Colonic mucosa (tissue), 4 donors: ENCODE results near the gene TSPAN11. TPM values are rescaled to one million over a fixed set of nuclear protein-coding genes. Genes with fewer than 3 reads are reported as not detected.
"Not testable (repeated sequence)": the region's sequence is repeated elsewhere in the genome, so short reads cannot be mapped to it uniquely, and the experiment has no call there.

ENCODE experiments used
- DNase-seq: peaks from one replicate; pipeline ENCODE4 v3.0.0-alpha.2; 2020
- H3K27ac ChIP-seq: fragments of 200-600 bp; one replicate; pipeline ENCODE4 v1.8.0; 2021
- H3K27me3 ChIP-seq: fragments of 200-600 bp; one replicate; pipeline ENCODE4 v1.8.0; 2021
- H3K36me3 ChIP-seq: fragments of 200-600 bp; one replicate; pipeline ENCODE4 v1.8.0; 2021
- H3K4me1 ChIP-seq: fragments of 200-600 bp; one replicate; pipeline ENCODE4 v1.8.0; 2021; ENCODE audit warnings: mild to moderate bottlenecking
- H3K4me3 ChIP-seq: fragments of 200-600 bp; one replicate; pipeline ENCODE4 v1.8.0; 2021
- H3K9ac ChIP-seq, 2 donors: one replicate each; pipeline ENCODE4 v1.7.0; 2013; ENCODE audit warnings: control low read depth in 2 of 2, low read depth in 2 of 2, low read length in 2 of 2
- H3K9me3 ChIP-seq: fragments of 200-600 bp; one replicate; pipeline ENCODE4 v1.8.0; 2021
- CTCF ChIP-seq: fragments of 200-600 bp; IDR thresholded peaks from one replicate; pipeline ENCODE4 v1.8.0; 2022; ENCODE audit warnings: antibody characterized with exemption, mild to moderate bottlenecking
- intact Hi-C: fragments of 100-400 bp; cut with DNase I; formaldehyde crosslinking; loops from one replicate; pipeline ENCODE4 v1.14.1; 2022
- total RNA-seq, 2 donors: library from RNA; stranded (reverse); fragmentation: NEBNext Ultra II Directional in 1 of 2; extraction: Animal tissue kit (Norgen Biotek cat#: 25700) in 1 of 2; gene quantifications; one replicate each; pipeline ENCODE4 v1.2.1, GENCODE V29; 2021
- donor health status: healthy.
- donor health status: DM: no; HTN: no; CAD: no.
- donor health status: DM: no; HTN: no; CAD: no.

The TSPAN11 gene
- total RNA-seq, 2 donors from 2014 or later: 1.3 to 8.2 TPM

DNA sequence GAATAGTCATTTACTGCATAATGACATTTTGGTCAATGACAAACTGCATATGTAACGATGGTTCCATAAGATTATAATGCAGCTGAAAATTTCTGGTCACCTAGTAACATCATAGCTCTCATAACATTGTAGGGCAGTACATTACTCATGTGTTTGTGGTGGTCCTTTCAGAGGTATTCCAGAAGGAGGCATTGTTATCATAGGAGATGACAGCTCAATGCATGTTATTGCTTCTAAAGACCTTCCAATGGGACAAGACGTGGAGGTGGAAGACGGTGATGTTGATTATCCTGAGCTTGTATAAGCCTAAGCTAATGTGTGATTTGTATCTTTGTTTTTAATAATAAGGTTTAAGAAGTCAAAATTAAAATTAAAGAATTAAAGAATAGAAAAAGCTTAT lies 43.8 kb upstream of the TSPAN11 start:
- no peaks in the 10 kb centered on the region for H3K4me1 ChIP-seq
- H3K4me3 ChIP-seq: no peak overlapping the region
- DNase-seq: no peak
- H3K27me3 ChIP-seq: no peaks in the 10 kb centered on the region
- H3K36me3 ChIP-seq: no peaks in the 10 kb centered on the region
- intact Hi-C loops: no loop called here
- H3K27ac ChIP-seq: no peak overlapping the region
- no peaks in the 10 kb centered on the region for H3K9me3 ChIP-seq
- no peak overlapping the region for H3K9ac ChIP-seq
- no peak for TF ChIP-seq CTCF

GRCh38 chr12:30884799-30885198 lies 41.7 kb upstream of the TSPAN11 start:
- no peaks in the 10 kb centered on the region for H3K9me3 ChIP-seq
- H3K27ac ChIP-seq: no peak overlapping the region
- no peak overlapping the region for H3K9ac ChIP-seq
- no peaks in the 10 kb centered on the region for H3K4me1 ChIP-seq
- no peaks in the 10 kb centered on the region for H3K27me3 ChIP-seq
- no peak for TF ChIP-seq CTCF
- H3K36me3 ChIP-seq: no peaks in the 10 kb centered on the region
- intact Hi-C loops: no loop called here
- DNase-seq: no peak
- no peak overlapping the region for H3K4me3 ChIP-seq

GRCh38 chr12:30885321-30885720 lies 41.2 kb upstream of the TSPAN11 start:
- no peaks in the 10 kb centered on the region for H3K36me3 ChIP-seq
- no peaks in the 10 kb centered on the region for H3K27me3 ChIP-seq
- no peak overlapping the region for H3K4me3 ChIP-seq
- H3K9me3 ChIP-seq: no peaks in the 10 kb centered on the region
- H3K4me1 ChIP-seq: no peaks in the 10 kb centered on the region
- no peak overlapping the region for H3K27ac ChIP-seq
- no peak for TF ChIP-seq CTCF
- intact Hi-C loops: no loop called here
- no peak overlapping the region for H3K9ac ChIP-seq
- no peak for DNase-seq

GRCh38 chr12:30887226-30887625 lies 39.3 kb upstream of the TSPAN11 start:
- Histone ChIP-seq H3K4me3 (no peak overlapping the region), H3K9ac (no peak overlapping the region), H3K27ac (no peak overlapping the region), H3K9me3 (no peaks in the 10 kb centered on the region), H3K27me3 (no peaks in the 10 kb centered on the region), H3K36me3 (no peaks in the 10 kb centered on the region), H3K4me1 (no peaks in the 10 kb centered on the region)
- TF ChIP-seq CTCF: no peak
- intact Hi-C loops: no loop called here
- no peak for DNase-seq

- Histone ChIP-seq H3K36me3 (no peaks in the 10 kb centered on the region), H3K27me3 (no peaks in the 10 kb centered on the region), H3K9ac (no peak overlapping the region), H3K27ac (no peak overlapping the region), H3K4me1 (no peaks in the 10 kb centered on the region), H3K4me3 (no peak overlapping the region), H3K9me3 (no peaks in the 10 kb centered on the region)
- TF ChIP-seq CTCF: no peak
- DNase-seq: no peak
- intact Hi-C loops: no loop called here
Measured at GRCh38 chr12:30888241-30888640, 38.3 kb upstream of the TSPAN11 start.

- H3K4me1 ChIP-seq, H3K27me3 ChIP-seq, H3K9ac ChIP-seq, H3K4me3 ChIP-seq, intact Hi-C loops, H3K9me3 ChIP-seq, H3K36me3 ChIP-seq, DNase-seq, H3K27ac ChIP-seq: not testable (repeated sequence)
Measured at GRCh38 chr12:30894531-30894930, 32.0 kb upstream of the TSPAN11 start.
